ENCODE data around the gene FER1L5. TPM values are rescaled to one million over a fixed set of nuclear protein-coding genes. Genes with fewer than 3 reads are reported as not detected.

Gene FER1L5
- total RNA-seq, 4 donors from 2014 or later, result under 0.01 TPM; not detected in 3

DNA sequence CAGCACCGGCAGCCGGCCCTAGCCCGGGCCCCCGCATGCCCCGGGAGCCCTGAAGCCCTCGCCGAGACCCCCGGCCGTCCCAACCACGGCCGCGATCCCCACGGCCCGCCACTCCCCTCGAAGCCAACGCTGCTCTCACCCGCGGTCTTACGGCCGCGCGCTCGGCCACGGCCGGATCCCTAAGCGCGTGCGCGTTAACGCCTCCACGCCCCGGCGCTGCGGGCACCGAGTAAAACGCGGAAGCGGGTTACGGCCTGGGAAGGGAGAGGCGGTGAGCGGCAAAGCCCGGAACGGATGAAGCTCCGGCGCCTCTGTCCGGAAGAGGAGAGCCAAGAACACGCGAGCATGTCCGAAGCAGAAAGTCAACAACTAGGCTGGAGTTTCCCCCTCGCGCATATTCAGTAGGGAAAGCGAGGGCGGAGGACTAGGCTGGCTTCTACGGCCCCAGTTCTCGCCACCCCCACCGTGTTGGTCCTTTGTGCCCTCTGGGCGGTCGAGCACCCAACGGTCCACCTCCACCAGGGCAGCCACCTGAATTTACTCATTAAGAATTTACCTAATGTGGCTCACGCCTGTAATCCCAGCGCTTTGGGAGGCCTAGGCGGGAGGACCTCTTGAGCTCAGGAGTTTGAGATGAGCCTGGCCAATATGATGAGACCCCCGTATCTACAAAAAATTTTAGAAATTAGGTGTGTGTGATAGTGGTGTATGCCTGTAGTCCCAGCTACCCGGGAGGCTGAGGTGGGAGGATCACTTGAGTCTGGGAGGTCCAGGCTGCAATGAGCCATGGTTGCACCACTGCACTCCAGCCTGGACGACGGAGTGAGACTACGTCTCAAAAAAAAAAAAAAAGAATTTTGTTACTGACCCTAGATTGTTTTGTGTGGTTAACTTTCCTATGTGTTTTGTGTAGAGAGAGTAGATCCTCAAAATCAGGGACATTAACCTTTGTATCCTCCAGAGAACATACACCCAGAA is 4.1 kb upstream of the FER1L5 start, which contains the start of gene KANSL3:
Gene KANSL3 (minus strand): TSS at position 169 of the 978 bp plus-strand sequence. CDS start 1,177 bp downstream, outside the sequence.
- H3K27me3 ChIP-seq, result no peaks in the 10 kb centered on the region
- intact Hi-C loops (cut with DNase I), result loop anchor here (5.0 to 10.0 kb wide), 3 partner anchors 99 to 176 kb away; partner anchors contain the start of genes CNNM3 and CNNM4
- no peak for TF ChIP-seq EP300 (IDR thresholded peaks at IDR 0.05)
- TF ChIP-seq POLR2A (IDR thresholded peaks at IDR 0.05; ENCODE audit: low read depth), result peak; percentile 98
- TF ChIP-seq, protein P1, sequence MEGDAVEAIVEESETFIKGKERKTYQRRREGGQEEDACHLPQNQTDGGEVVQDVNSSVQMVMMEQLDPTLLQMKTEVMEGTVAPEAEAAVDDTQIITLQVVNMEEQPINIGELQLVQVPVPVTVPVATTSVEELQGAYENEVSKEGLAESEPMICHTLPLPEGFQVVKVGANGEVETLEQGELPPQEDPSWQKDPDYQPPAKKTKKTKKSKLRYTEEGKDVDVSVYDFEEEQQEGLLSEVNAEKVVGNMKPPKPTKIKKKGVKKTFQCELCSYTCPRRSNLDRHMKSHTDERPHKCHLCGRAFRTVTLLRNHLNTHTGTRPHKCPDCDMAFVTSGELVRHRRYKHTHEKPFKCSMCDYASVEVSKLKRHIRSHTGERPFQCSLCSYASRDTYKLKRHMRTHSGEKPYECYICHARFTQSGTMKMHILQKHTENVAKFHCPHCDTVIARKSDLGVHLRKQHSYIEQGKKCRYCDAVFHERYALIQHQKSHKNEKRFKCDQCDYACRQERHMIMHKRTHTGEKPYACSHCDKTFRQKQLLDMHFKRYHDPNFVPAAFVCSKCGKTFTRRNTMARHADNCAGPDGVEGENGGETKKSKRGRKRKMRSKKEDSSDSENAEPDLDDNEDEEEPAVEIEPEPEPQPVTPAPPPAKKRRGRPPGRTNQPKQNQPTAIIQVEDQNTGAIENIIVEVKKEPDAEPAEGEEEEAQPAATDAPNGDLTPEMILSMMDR (IDR thresholded peaks at IDR 0.05), result peak in 1 of 3 experiments; percentile 40
- peak; percentile 99 to 100 for TF ChIP-seq POLR2AphosphoS5 (IDR thresholded peaks at IDR 0.05)
- H3K9me3 ChIP-seq, result no peaks in the 10 kb centered on the region
- peak; percentile 96 for DNase-seq (ENCODE audit: extremely low spot score)
- H3K4me3 ChIP-seq, result peak within 1 kb of the TSS; percentile 64 to 83 (median 71)
- H3K4me1 ChIP-seq, result peaks cover 27 to 46% (median 43%) of the 10 kb centered on the region in 4 donors
- WGBS, result 18% methylated on average over 22 of the region's 67 CpGs
- H3K27ac ChIP-seq (replicated peaks in 1 of 4), result peak within 1 kb of the TSS; percentile 91 to 97 (median 94)
- peaks cover 3 to 15% (median 10%) of the 10 kb centered on the region in 4 donors for H3K36me3 ChIP-seq

DNA sequence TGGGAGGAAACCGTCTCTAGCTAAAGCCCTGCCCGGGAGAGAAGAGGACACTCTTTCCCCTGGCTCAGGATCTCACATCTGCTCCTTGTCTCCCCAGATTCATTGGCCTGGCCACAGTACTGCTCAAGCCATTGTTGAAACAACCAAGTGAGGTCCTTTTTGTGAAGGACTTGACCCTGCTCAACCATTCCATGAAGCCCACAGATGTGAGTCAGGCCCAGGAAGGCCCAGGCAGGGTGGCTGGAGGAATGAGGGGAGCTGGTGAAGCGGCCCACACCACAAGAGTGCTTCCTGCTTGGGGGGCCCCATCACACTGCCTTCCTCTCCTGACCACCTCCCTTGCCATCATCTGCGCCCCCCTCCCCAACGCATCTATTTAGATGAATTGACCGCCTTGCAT is 5.1 kb downstream of the FER1L5 start:
- intact Hi-C loops (cut with DNase I), result no loop called here
- Histone ChIP-seq H3K9me3 (no peaks in the 10 kb centered on the region), H3K27me3 (no peaks in the 10 kb centered on the region), H3K36me3 (no peaks in the 10 kb centered on the region), H3K4me1 (no peaks in the 10 kb centered on the region), H3K4me3 (no peak overlapping the region), H3K27ac (replicated peaks in 1 of 4) (no peak overlapping the region)
- no peak for DNase-seq (ENCODE audit: extremely low spot score)
- no peak for TF ChIP-seq POLR2A (IDR thresholded peaks at IDR 0.05; ENCODE audit: low read depth)
- TF ChIP-seq, protein P1 (IDR thresholded peaks at IDR 0.05), result no peak
- TF ChIP-seq POLR2AphosphoS5 (IDR thresholded peaks at IDR 0.05), result no peak
- TF ChIP-seq EP300 (IDR thresholded peaks at IDR 0.05), result no peak
- WGBS, result 96% methylated on average over 5 of the region's 6 CpGs

DNA sequence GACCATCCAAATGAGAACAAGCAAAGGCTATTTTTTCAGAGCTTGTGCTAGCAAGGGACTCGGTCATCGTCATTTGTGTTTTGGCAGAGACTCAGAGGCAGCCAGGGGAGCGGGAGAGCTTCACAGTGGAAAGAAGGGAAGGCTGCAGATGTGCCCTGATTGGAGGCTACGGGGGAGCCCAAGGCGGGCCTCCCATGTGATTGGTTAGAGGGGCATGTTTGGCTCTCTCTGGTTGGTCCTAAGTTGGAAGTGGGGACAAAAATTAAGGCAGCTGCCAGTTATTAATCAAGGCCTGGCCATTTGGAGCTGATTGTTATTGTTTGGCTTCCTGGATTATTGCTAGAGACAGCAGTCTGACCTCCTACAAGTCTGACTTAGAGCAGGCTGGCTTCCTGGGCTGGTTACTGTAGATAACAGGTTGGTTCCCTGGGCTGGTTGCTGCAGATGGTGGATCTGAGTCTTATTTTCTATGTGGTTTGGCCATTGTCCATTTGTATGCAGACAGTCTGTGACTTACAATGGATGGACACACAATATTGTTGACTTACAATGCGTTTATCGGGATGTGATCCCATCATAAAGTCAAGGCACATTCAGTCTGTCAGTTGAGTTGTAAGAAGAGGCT is 5.9 kb downstream of the FER1L5 start:
- no peak for TF ChIP-seq EP300 (IDR thresholded peaks at IDR 0.05)
- no peak for TF ChIP-seq POLR2AphosphoS5 (IDR thresholded peaks at IDR 0.05)
- TF ChIP-seq POLR2A (IDR thresholded peaks at IDR 0.05; ENCODE audit: low read depth), result no peak
- TF ChIP-seq, protein P1 (IDR thresholded peaks at IDR 0.05), result no peak
- no peaks in the 10 kb centered on the region for H3K4me1 ChIP-seq
- no peaks in the 10 kb centered on the region for H3K9me3 ChIP-seq
- no peak overlapping the region for H3K4me3 ChIP-seq
- no peaks in the 10 kb centered on the region for H3K27me3 ChIP-seq
- intact Hi-C loops (cut with DNase I), result no loop called here
- no peak overlapping the region for H3K27ac ChIP-seq (replicated peaks in 1 of 4)
- WGBS, result 89% methylated on average over 7 of the region's 7 CpGs
- no peaks in the 10 kb centered on the region for H3K36me3 ChIP-seq
- DNase-seq (ENCODE audit: extremely low spot score), result no peak

DNA sequence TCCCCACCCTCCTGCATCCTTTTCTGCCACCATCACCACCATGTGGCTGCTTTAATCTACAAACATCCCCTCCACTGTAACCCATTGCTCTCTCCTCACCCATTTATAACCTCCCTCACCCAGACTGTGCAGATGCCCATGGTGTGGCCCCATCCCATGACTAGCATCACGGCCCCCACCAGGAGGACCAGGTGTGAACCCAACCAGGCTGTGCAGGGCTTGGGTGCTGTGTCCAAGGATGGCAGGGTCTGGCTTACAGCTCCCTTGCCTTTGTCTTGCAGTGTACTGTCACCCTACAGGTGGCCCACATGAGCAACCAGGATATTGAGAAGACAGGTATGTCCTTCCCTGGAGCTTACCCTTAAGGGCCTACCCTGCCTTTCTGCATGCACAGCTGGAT is 6.8 kb downstream of the FER1L5 start:
- Histone ChIP-seq H3K27me3 (no peaks in the 10 kb centered on the region), H3K4me3 (no peak overlapping the region), H3K27ac (replicated peaks in 1 of 4) (no peak overlapping the region), H3K36me3 (no peaks in the 10 kb centered on the region), H3K9me3 (no peaks in the 10 kb centered on the region), H3K4me1 (no peaks in the 10 kb centered on the region)
- no peak for DNase-seq (ENCODE audit: extremely low spot score)
- intact Hi-C loops (cut with DNase I), result no loop called here
- TF ChIP-seq EP300 (IDR thresholded peaks at IDR 0.05) (no peak), POLR2A (IDR thresholded peaks at IDR 0.05; ENCODE audit: low read depth) (no peak), POLR2AphosphoS5 (IDR thresholded peaks at IDR 0.05) (no peak)
- TF ChIP-seq, protein P1 (IDR thresholded peaks at IDR 0.05), result no peak
- 100% methylated on average over 1 of the region's 1 CpG for WGBS

Data from esophagus muscularis mucosa (tissue), 4 donors.